H9 (cell line): ENCODE data around the gene ATP5PO. TPM values are rescaled to one million over a fixed set of nuclear protein-coding genes. Genes with fewer than 3 reads are reported as not detected.

Source experiments
- DNase-seq: peaks from one replicate; pipeline ENCODE4 v3.0.0-alpha.2; 2017
- H2AFZ ChIP-seq: one replicate; pipeline ENCODE4 v1.6.1; 2013; ENCODE audit warnings: mild to moderate bottlenecking, low read length, control low read depth, moderate library complexity
- H2AK5ac ChIP-seq: 2 replicates; pipeline ENCODE4 v1.6.1; 2013; ENCODE audit warnings: low read length, control low read depth, mixed read lengths; ENCODE audit not compliant: insufficient read length
- H2BK120ac ChIP-seq: one replicate; pipeline ENCODE4 v1.6.1; 2013; ENCODE audit warnings: low read depth, mild to moderate bottlenecking, low read length, control low read depth, inconsistent platforms; ENCODE audit not compliant: poor library complexity, severe bottlenecking
- H2BK12ac ChIP-seq: 2 replicates; pipeline ENCODE4 v1.6.1; 2013; ENCODE audit warnings: low read length, control low read depth, mixed read lengths, low read depth; ENCODE audit not compliant: insufficient read length
- H2BK15ac ChIP-seq: 2 replicates; pipeline ENCODE4 v1.6.1; 2013; ENCODE audit warnings: low read depth, low read length, control low read depth
- H2BK20ac ChIP-seq: one replicate; pipeline ENCODE4 v1.6.1; 2013; ENCODE audit warnings: low read depth, mild to moderate bottlenecking, low read length, control low read depth, inconsistent platforms; ENCODE audit not compliant: poor library complexity, severe bottlenecking
- H2BK5ac ChIP-seq: 2 replicates; pipeline ENCODE4 v1.6.1; 2013; ENCODE audit warnings: low read length, control low read depth, mixed read lengths; ENCODE audit not compliant: insufficient read length
- H3K14ac ChIP-seq: 2 replicates; pipeline ENCODE4 v1.6.1; 2013; ENCODE audit warnings: low read length, control low read depth; ENCODE audit not compliant: insufficient read depth
- H3K18ac ChIP-seq: 2 replicates; pipeline ENCODE4 v1.6.1; 2013; ENCODE audit warnings: low read depth, mild to moderate bottlenecking, mixed read lengths, low read length, control low read depth; ENCODE audit not compliant: insufficient read length
- H3K23ac ChIP-seq: 2 replicates; pipeline ENCODE4 v1.6.1; 2013; ENCODE audit warnings: low read length, control low read depth, mixed read lengths, low read depth; ENCODE audit not compliant: insufficient read length
- H3K23me2 ChIP-seq: 2 replicates; pipeline ENCODE4 v1.6.1; 2013; ENCODE audit warnings: low read depth, mild to moderate bottlenecking, mixed read lengths, low read length, control low read depth; ENCODE audit not compliant: insufficient read length, poor library complexity, severe bottlenecking
- H3K27ac ChIP-seq: 2 replicates; pipeline ENCODE4 v1.5.1; 2013; ENCODE audit warnings: low read length, control low read depth, mixed read lengths, low read depth; ENCODE audit not compliant: insufficient read length
- H3K27me3 ChIP-seq: 2 replicates; pipeline ENCODE4 v1.6.1; 2013; ENCODE audit warnings: low read length, control low read depth, inconsistent platforms; ENCODE audit not compliant: insufficient read depth
- H3K4ac ChIP-seq: 2 replicates; pipeline ENCODE4 v1.6.1; 2013; ENCODE audit warnings: low read depth, mild to moderate bottlenecking, control low read depth, inconsistent platforms, low read length, moderate library complexity
- H3K4me1 ChIP-seq: 2 replicates; pipeline ENCODE4 v1.6.1; 2013; ENCODE audit warnings: low read length, control low read depth, inconsistent platforms; ENCODE audit not compliant: insufficient read depth
- H3K4me2 ChIP-seq: 2 replicates; pipeline ENCODE4 v1.6.1; 2013; ENCODE audit warnings: low read length, control low read depth, mixed read lengths; ENCODE audit not compliant: insufficient read length, insufficient read depth
- H3K56ac ChIP-seq: 2 replicates; pipeline ENCODE4 v1.6.1; 2013; ENCODE audit warnings: low read depth, mild to moderate bottlenecking, mixed read lengths, low read length, control low read depth; ENCODE audit not compliant: insufficient read length
- H3K79me1 ChIP-seq: 2 replicates; pipeline ENCODE4 v1.6.1; 2013; ENCODE audit warnings: low read depth, mild to moderate bottlenecking, moderate library complexity, low read length, control low read depth, inconsistent platforms; ENCODE audit not compliant: insufficient read depth, poor library complexity, severe bottlenecking
- H3K79me2 ChIP-seq: 2 replicates; pipeline ENCODE4 v1.6.1; 2013; ENCODE audit warnings: low read length, control low read depth, inconsistent platforms; ENCODE audit not compliant: insufficient read depth
- H3K9ac ChIP-seq: 2 replicates; pipeline ENCODE4 v1.6.1; 2013; ENCODE audit warnings: low read length, control low read depth, mixed read lengths; ENCODE audit not compliant: insufficient read length; ENCODE audit errors: extremely low read depth
- H3K9me3 ChIP-seq: one replicate; pipeline ENCODE4 v1.6.1; 2013; ENCODE audit warnings: low read depth, low read length, inconsistent platforms; ENCODE audit not compliant: control insufficient read depth
- H3T11ph ChIP-seq: one replicate; pipeline ENCODE4 v1.6.1; 2013; ENCODE audit warnings: mild to moderate bottlenecking, low read length, control low read depth, inconsistent platforms
- H4K20me1 ChIP-seq: one replicate; pipeline ENCODE4 v1.6.1; 2013; ENCODE audit not compliant: control insufficient read depth, insufficient read length, insufficient read depth
- H4K5ac ChIP-seq: 2 replicates; pipeline ENCODE4 v1.6.1; 2013; ENCODE audit warnings: low read depth, mild to moderate bottlenecking, mixed read lengths, low read length, control low read depth; ENCODE audit not compliant: insufficient read length
- H4K8ac ChIP-seq: replicated peaks from 2 replicates; pipeline ENCODE4 v1.6.1; 2013; ENCODE audit warnings: low read length, control low read depth, mixed read lengths, low read depth; ENCODE audit not compliant: insufficient read length
- H4K91ac ChIP-seq: 2 replicates; pipeline ENCODE4 v1.6.1; 2013; ENCODE audit warnings: low read depth, mild to moderate bottlenecking, moderate library complexity, mixed read lengths, low read length, control low read depth; ENCODE audit not compliant: insufficient read length
- H3K27ac Mint-ChIP-seq, 3 experiments: 2 replicates in 2 of 3; 3 replicates in 1 of 3; pipeline ENCODE4 v1.8.0; 2020 to 2021; ENCODE audit warnings: mixed read lengths in 3 of 3, mild to moderate bottlenecking in 1 of 3, moderate library complexity in 1 of 3
- H3K27me3 Mint-ChIP-seq: 2 replicates; pipeline ENCODE4 v1.8.0; 2021; ENCODE audit warnings: low read depth, mild to moderate bottlenecking, moderate library complexity, mixed read lengths
- H3K36me3 Mint-ChIP-seq, 3 experiments: 2 replicates in 2 of 3; 3 replicates in 1 of 3; pipeline ENCODE4 v1.8.0; 2020 to 2021; ENCODE audit warnings: low read depth in 3 of 3, mixed read lengths in 3 of 3; ENCODE audit not compliant: insufficient read depth in 1 of 3
- H3K4me1 Mint-ChIP-seq, 2 experiments: 2 replicates each; pipeline ENCODE4 v1.8.0; 2020; ENCODE audit warnings: mixed read lengths in 2 of 2
- H3K4me3 Mint-ChIP-seq, 2 experiments: 2 replicates in 1 of 2; 3 replicates in 1 of 2; pipeline ENCODE4 v1.8.0; 2020 to 2021; ENCODE audit warnings: mild to moderate bottlenecking in 2 of 2, mixed read lengths in 2 of 2, moderate library complexity in 1 of 2
- H3K9me3 Mint-ChIP-seq, 2 experiments: 2 replicates in 1 of 2; 3 replicates in 1 of 2; pipeline ENCODE4 v1.8.0; 2020; ENCODE audit warnings: mild to moderate bottlenecking in 2 of 2, mixed read lengths in 2 of 2, moderate library complexity in 1 of 2
- CTCF ChIP-seq: fragments of 200-600 bp; sonication (generic); conservative IDR thresholded peaks from 3 replicates; pipeline ENCODE4 v1.8.0; 2021; ENCODE audit warnings: antibody characterized with exemption, mild to moderate bottlenecking
- WGBS: extraction: QIAGEN DNeasy Blood & Tissue Kit; methylation state at CpG from one replicate; pipeline ENCODE4 v1.1.7; 2013; ENCODE audit warnings: missing lambda C conversion rate, low lambda C conversion rate, mixed read lengths; ENCODE audit not compliant: insufficient read length; ENCODE audit errors: extremely low coverage; 5-methylcytosine and 5-hydroxymethylcytosine counted together
- total RNA-seq: library from RNA; stranded (reverse); gene quantifications from 2 replicates; pipeline ENCODE4 v1.2.1, GENCODE V29; 2021

The ATP5PO gene
- total RNA-seq, 1 experiment from 2014 or later = 275 TPM

- Histone ChIP-seq H2AFZ (no peak overlapping the region), H4K91ac (no peak overlapping the region), H2BK120ac (no peak overlapping the region), H3K27me3 (no peaks in the 10 kb centered on the region), H4K5ac (no peak overlapping the region), H2BK5ac (no peak overlapping the region), H3K18ac (no peak overlapping the region), H3K23ac (no peak overlapping the region), H3K79me1 (no peaks in the 10 kb centered on the region), H2BK15ac (no peak overlapping the region), H3T11ph (no peak overlapping the region), H3K4ac (no peak overlapping the region), H3K23me2 (no peaks in the 10 kb centered on the region), H4K20me1 (no peaks in the 10 kb centered on the region), H3K27ac (no peak overlapping the region), H4K8ac (no peak overlapping the region), H3K4me2 (no peak overlapping the region), H2BK12ac (no peak overlapping the region), H2AK5ac (no peak overlapping the region), H3K79me2 (no peaks in the 10 kb centered on the region), H3K9ac (no peak overlapping the region), H3K14ac (no peak overlapping the region), H2BK20ac (no peak overlapping the region), H3K9me3 (no peaks in the 10 kb centered on the region), H3K56ac (no peak overlapping the region), H3K4me1 (no peaks in the 10 kb centered on the region)
- Mint-ChIP-seq H3K4me3 (no peak overlapping the region), H3K9me3 (no peaks in the 10 kb centered on the region), H3K4me1 (peaks cover 22% of the 10 kb centered on the region in 2 experiments), H3K36me3 (no peaks in the 10 kb centered on the region), H3K27me3 (peaks cover 5% of the 10 kb centered on the region), H3K27ac (no peak overlapping the region)
- no CpG with 5 or more reads among the region's 18 CpGs for WGBS
- TF ChIP-seq CTCF = no peak
- no peak for DNase-seq
Observed at GRCh38 chr21:33859373-33860102, 56.1 kb downstream of the ATP5PO start.
